Measurements from ENCODE around the gene EXOC3.

GRCh38 chr5:395921-396530, 47.0 kb upstream of the EXOC3 start:
- TF ChIP-seq, protein P1, sequence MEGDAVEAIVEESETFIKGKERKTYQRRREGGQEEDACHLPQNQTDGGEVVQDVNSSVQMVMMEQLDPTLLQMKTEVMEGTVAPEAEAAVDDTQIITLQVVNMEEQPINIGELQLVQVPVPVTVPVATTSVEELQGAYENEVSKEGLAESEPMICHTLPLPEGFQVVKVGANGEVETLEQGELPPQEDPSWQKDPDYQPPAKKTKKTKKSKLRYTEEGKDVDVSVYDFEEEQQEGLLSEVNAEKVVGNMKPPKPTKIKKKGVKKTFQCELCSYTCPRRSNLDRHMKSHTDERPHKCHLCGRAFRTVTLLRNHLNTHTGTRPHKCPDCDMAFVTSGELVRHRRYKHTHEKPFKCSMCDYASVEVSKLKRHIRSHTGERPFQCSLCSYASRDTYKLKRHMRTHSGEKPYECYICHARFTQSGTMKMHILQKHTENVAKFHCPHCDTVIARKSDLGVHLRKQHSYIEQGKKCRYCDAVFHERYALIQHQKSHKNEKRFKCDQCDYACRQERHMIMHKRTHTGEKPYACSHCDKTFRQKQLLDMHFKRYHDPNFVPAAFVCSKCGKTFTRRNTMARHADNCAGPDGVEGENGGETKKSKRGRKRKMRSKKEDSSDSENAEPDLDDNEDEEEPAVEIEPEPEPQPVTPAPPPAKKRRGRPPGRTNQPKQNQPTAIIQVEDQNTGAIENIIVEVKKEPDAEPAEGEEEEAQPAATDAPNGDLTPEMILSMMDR (conservative IDR thresholded peaks at IDR 0.05): no peak
- TF ChIP-seq ZFX (IDR thresholded peaks at IDR 0.05): no peak
